Measurements from ENCODE around the gene NDE1. TPM values are rescaled to one million over a fixed set of nuclear protein-coding genes. Genes with fewer than 3 reads are reported as not detected.

Gene NDE1
- total and polyA plus RNA-seq, 9 of the 15 experiments (the other 6 are each of a cell fraction or from before 2014, with no cell fraction given) = 3.1 to 59.9 (median 30.0) TPM

DNA sequence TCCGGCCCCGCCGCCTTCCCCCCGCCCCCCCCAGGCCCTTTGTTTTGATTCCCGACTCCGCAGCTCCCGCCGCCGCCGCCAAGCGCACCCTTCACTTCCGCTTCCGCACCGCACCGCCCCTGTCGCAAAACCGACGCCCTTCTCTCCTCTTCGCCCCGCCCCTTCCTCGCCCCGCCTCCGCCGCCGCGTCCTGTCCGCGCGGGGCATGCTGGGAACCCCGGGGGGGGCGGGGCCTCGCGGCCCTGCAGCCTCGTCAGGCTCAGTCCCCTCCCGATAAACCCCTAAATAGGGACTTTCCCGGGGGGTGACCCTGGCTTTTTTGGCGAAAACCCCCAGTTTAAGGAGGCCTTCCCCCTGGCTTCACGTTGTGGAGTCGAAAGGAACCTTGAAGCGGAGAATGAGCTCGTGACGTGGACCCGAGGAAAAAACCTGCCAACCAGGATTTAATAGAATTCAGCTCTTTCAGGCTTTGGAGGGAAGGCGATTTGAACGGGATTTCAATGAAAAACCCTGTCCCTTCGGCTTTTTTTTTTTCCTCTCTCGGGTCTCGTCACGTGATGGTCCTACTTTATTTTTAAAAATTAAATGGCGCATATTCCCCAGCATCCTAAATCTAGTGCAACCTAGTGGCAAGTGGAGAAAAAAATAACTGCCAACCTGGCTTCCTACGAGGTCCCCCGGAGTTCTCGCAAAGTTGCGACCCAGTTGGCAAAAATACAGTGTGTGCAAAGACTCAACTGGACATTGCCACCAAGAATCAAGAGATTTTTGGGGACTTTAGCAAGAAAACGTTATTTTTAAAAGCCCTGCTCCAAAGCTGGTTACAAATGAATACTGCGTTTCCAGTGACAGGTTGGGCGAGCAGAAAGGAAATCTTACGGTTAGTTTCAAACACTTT is 6.7 kb upstream of the NDE1 start, which contains the start of gene MARF1 (continued):
- TF ChIP-seq, protein P1, sequence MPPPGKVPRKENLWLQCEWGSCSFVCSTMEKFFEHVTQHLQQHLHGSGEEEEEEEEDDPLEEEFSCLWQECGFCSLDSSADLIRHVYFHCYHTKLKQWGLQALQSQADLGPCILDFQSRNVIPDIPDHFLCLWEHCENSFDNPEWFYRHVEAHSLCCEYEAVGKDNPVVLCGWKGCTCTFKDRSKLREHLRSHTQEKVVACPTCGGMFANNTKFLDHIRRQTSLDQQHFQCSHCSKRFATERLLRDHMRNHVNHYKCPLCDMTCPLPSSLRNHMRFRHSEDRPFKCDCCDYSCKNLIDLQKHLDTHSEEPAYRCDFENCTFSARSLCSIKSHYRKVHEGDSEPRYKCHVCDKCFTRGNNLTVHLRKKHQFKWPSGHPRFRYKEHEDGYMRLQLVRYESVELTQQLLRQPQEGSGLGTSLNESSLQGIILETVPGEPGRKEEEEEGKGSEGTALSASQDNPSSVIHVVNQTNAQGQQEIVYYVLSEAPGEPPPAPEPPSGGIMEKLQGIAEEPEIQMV (tag; conservative IDR thresholded peaks at IDR 0.05; ENCODE audit: low read depth) = no peak
- TF ChIP-seq KLF1 (tag; IDR thresholded peaks at IDR 0.05) (no peak), MYC (IDR thresholded peaks at IDR 0.05; ENCODE audit: low read depth, low read length) (peak; percentile 24; the same call in 1 of the 2 replicates), MYC (CRISPR knock-in tag; IDR thresholded peaks at IDR 0.05; ENCODE audit: borderline replicate concordance, low read depth) (peak; percentile 78; the same call in 1 of the 2 replicates), C11orf30 (IDR thresholded peaks at IDR 0.05; ENCODE audit: low read depth) (no peak), ATF7 (IDR thresholded peaks at IDR 0.05) (no peak), NFRKB (IDR thresholded peaks at IDR 0.05; ENCODE audit: low read depth) (peak; percentile 90), HDAC6 (IDR thresholded peaks at IDR 0.05; ENCODE audit: low read depth, low read length) (no peak), HNRNPK (IDR thresholded peaks at IDR 0.05; ENCODE audit: low read depth, low read length, poor library complexity, severe bottlenecking) (no peak)
- TF ChIP-seq, protein P2, sequence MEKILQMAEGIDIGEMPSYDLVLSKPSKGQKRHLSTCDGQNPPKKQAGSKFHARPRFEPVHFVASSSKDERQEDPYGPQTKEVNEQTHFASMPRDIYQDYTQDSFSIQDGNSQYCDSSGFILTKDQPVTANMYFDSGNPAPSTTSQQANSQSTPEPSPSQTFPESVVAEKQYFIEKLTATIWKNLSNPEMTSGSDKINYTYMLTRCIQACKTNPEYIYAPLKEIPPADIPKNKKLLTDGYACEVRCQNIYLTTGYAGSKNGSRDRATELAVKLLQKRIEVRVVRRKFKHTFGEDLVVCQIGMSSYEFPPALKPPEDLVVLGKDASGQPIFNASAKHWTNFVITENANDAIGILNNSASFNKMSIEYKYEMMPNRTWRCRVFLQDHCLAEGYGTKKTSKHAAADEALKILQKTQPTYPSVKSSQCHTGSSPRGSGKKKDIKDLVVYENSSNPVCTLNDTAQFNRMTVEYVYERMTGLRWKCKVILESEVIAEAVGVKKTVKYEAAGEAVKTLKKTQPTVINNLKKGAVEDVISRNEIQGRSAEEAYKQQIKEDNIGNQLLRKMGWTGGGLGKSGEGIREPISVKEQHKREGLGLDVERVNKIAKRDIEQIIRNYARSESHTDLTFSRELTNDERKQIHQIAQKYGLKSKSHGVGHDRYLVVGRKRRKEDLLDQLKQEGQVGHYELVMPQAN (IDR thresholded peaks at IDR 0.05; ENCODE audit: borderline replicate concordance) = 0 out of 2 replicates have a peak, but pooled peaks have one; percentile 12
